H1 (cell line): Measurements from ENCODE around the gene NASP. TPM values are rescaled to one million over a fixed set of nuclear protein-coding genes. Genes with fewer than 3 reads are reported as not detected.

Source experiments
- CTCF ChIA-PET: fragments of 300-600 bp; sonication (Branson Sonifier 250); formaldehyde crosslinking; loops from one replicate; lab custom pipeline; 2021; ENCODE audit not compliant: partially characterized antibody; lab: Charles Lee
- POLR2A ChIA-PET: fragments of 300-600 bp; sonication (Branson Sonifier 250); formaldehyde crosslinking; loops from one replicate; lab custom pipeline; 2021; ENCODE audit warnings: inconsistent platforms; ENCODE audit not compliant: partially characterized antibody; lab: Charles Lee
- DNase-seq, 2 experiments: peaks; one replicate each; pipeline versions ENCODE4 v3.0.0 to v3.0.0-alpha.2; 2010 to 2022; ENCODE audit warnings: low spot score in 2 of 2, low read depth in 1 of 2, mixed read lengths in 1 of 2
- FAIRE-seq: peaks from 2 replicates; lab custom pipeline; 2011; peaks lifted over from hg19 to GRCh38; lab: Jason Lieb, UNC
- H2AFZ ChIP-seq: 2 replicates; pipeline ENCODE4 v1.8.1; 2012; ENCODE audit warnings: low read length, inconsistent platforms
- H2AK5ac ChIP-seq: 2 replicates; pipeline ENCODE4 v1.6.1; 2013; ENCODE audit warnings: low read depth, low read length
- H2BK120ac ChIP-seq: replicated peaks from 2 replicates; pipeline ENCODE3; 2013; ENCODE audit warnings: low read depth, low read length, inconsistent platforms
- H2BK12ac ChIP-seq: 2 replicates; pipeline ENCODE4 v1.6.1; 2013; ENCODE audit warnings: low read depth, low read length
- H2BK15ac ChIP-seq: 2 replicates; pipeline ENCODE4 v1.6.1; 2013; ENCODE audit warnings: low read length
- H2BK20ac ChIP-seq: 2 replicates; pipeline ENCODE4 v1.6.1; 2013; ENCODE audit warnings: low read length
- H2BK5ac ChIP-seq: 2 replicates; pipeline ENCODE4 v1.6.1; 2013; ENCODE audit warnings: low read depth, low read length
- H3K14ac ChIP-seq: 2 replicates; pipeline ENCODE4 v1.6.1; 2013; ENCODE audit warnings: inconsistent platforms; ENCODE audit not compliant: insufficient read length
- H3K18ac ChIP-seq: 2 replicates; pipeline ENCODE4 v1.6.1; 2013; ENCODE audit warnings: low read length; ENCODE audit errors: extremely low read depth
- H3K23ac ChIP-seq: 2 replicates; pipeline ENCODE4 v1.6.1; 2013; ENCODE audit warnings: inconsistent platforms; ENCODE audit not compliant: insufficient read length
- H3K23me2 ChIP-seq: 2 replicates; pipeline ENCODE4 v1.6.1; 2013; ENCODE audit warnings: low read depth, low read length
- H3K27ac ChIP-seq: 2 replicates; pipeline ENCODE4 v1.6.1; 2011; ENCODE audit warnings: low read depth, low read length, inconsistent platforms
- H3K27me3 ChIP-seq, 4 experiments: replicated peaks in 1 of 4; 1 replicate in 1 of 4; 2 replicates in 3 of 4; pipeline versions ENCODE4 v1.6.1 to v1.8.1; 2011 to 2013; ENCODE audit warnings: low read length in 3 of 4, mild to moderate bottlenecking in 3 of 4, inconsistent platforms in 2 of 4, mixed read lengths in 2 of 4, moderate library complexity in 1 of 4; ENCODE audit not compliant: control insufficient read depth in 3 of 4, insufficient read depth in 3 of 4; ENCODE audit errors: extremely low read depth in 1 of 4
- H3K36me3 ChIP-seq, 4 experiments: 2 replicates each; pipeline versions ENCODE4 v1.6.1 to v1.8.1; 2011 to 2013; ENCODE audit warnings: mild to moderate bottlenecking in 4 of 4, low read length in 3 of 4, moderate library complexity in 2 of 4, control low read depth in 1 of 4, inconsistent platforms in 1 of 4; ENCODE audit not compliant: insufficient read depth in 4 of 4, control insufficient read depth in 2 of 4
- H3K4ac ChIP-seq: replicated peaks from 2 replicates; pipeline ENCODE3; 2013; ENCODE audit warnings: low read length, low read depth, mixed read lengths, inconsistent platforms; ENCODE audit not compliant: insufficient read length
- H3K4me1 ChIP-seq, 4 experiments: replicated peaks in 1 of 4; 1 replicate in 1 of 4; 2 replicates in 3 of 4; pipeline versions ENCODE4 v1.6.1 to v1.8.1; 2011 to 2013; ENCODE audit warnings: low read length in 3 of 4, inconsistent platforms in 2 of 4, mixed read lengths in 1 of 4; ENCODE audit not compliant: insufficient read depth in 4 of 4, control insufficient read depth in 3 of 4
- H3K4me2 ChIP-seq, 2 experiments: 2 replicates each; pipeline versions ENCODE4 v1.6.1 to v1.8.1; 2011 to 2013; ENCODE audit warnings: low read depth in 2 of 2, low read length in 2 of 2, control low read depth in 1 of 2, inconsistent platforms in 1 of 2, mild to moderate bottlenecking in 1 of 2; ENCODE audit not compliant: insufficient read depth in 1 of 2
- H3K4me3 ChIP-seq, 4 experiments: fragments of 200-600, 300-600 bp in 1 of 4; sonication (generic), shearing (Covaris generic), sonication (Bioruptor Twin) in 1 of 4; 2 replicates each; pipeline versions ENCODE4 v1.5.1 to v1.8.1; 2011 to 2016; ENCODE audit warnings: low read length in 4 of 4, low read depth in 3 of 4, control low read depth in 2 of 4, inconsistent platforms in 2 of 4, mild to moderate bottlenecking in 2 of 4, mixed read lengths in 1 of 4, moderate library complexity in 1 of 4; ENCODE audit not compliant: insufficient read depth in 2 of 4; ENCODE audit errors: extremely low read depth in 1 of 4
- H3K56ac ChIP-seq: replicated peaks from 2 replicates; pipeline ENCODE3; 2013; ENCODE audit warnings: low read depth, mild to moderate bottlenecking, mixed read lengths, low read length, inconsistent platforms; ENCODE audit not compliant: insufficient read length
- H3K79me1 ChIP-seq: 2 replicates; pipeline ENCODE4 v1.6.1; 2013; ENCODE audit warnings: low read depth, low read length, control low read depth
- H3K79me2 ChIP-seq, 2 experiments: 2 replicates each; pipeline versions ENCODE4 v1.6.1 to v1.8.1; 2012 to 2013; ENCODE audit warnings: low read length in 2 of 2, mild to moderate bottlenecking in 2 of 2, inconsistent platforms in 1 of 2; ENCODE audit not compliant: insufficient read depth in 2 of 2, control insufficient read depth in 1 of 2
- H3K9ac ChIP-seq, 4 experiments: replicated peaks in 1 of 4; 1 replicate in 1 of 4; 2 replicates in 3 of 4; pipeline versions ENCODE4 v1.6.1 to v1.8.1; 2011 to 2013; ENCODE audit warnings: low read depth in 3 of 4, low read length in 3 of 4, control low read depth in 2 of 4, mild to moderate bottlenecking in 2 of 4, moderate library complexity in 2 of 4, inconsistent platforms in 1 of 4; ENCODE audit errors: extremely low read depth in 1 of 4
- H3K9me3 ChIP-seq, 2 experiments: 2 replicates each; pipeline versions ENCODE4 v1.6.1 to v1.8.1; 2012 to 2013; ENCODE audit warnings: mild to moderate bottlenecking in 2 of 2, moderate library complexity in 2 of 2, control low read depth in 1 of 2, inconsistent platforms in 1 of 2, low read depth in 1 of 2, low read length in 1 of 2, mixed read lengths in 1 of 2; ENCODE audit not compliant: insufficient read depth in 2 of 2
- H4K20me1 ChIP-seq, 2 experiments: replicated peaks in 1 of 2; 2 replicates each; pipeline versions ENCODE3 to v1.8.1; 2011 to 2013; ENCODE audit warnings: inconsistent platforms in 2 of 2, low read length in 2 of 2, mild to moderate bottlenecking in 1 of 2; ENCODE audit not compliant: insufficient read depth in 2 of 2, control insufficient read depth in 1 of 2
- H4K5ac ChIP-seq: 2 replicates; pipeline ENCODE4 v1.6.1; 2013; ENCODE audit warnings: low read length, low read depth, mixed read lengths, inconsistent platforms; ENCODE audit not compliant: insufficient read length
- H4K8ac ChIP-seq: 2 replicates; pipeline ENCODE4 v1.8.0; 2013; ENCODE audit warnings: mild to moderate bottlenecking, moderate library complexity, low read length, inconsistent platforms; ENCODE audit not compliant: insufficient read depth; ENCODE audit errors: extremely low read depth
- H4K91ac ChIP-seq: replicated peaks from 2 replicates; pipeline ENCODE3; 2013; ENCODE audit warnings: low read length, mixed read lengths, inconsistent platforms; ENCODE audit not compliant: insufficient read length
- CHD1 ChIP-seq: IDR thresholded peaks from 2 replicates; pipeline ENCODE4 v1.6.1; 2012; ENCODE audit warnings: low read depth, low read length, improper control_type of control experiment
- CHD2 ChIP-seq: IDR thresholded peaks from 2 replicates; pipeline ENCODE4 v1.6.1; 2012; ENCODE audit warnings: low read length, improper control_type of control experiment
- SIRT6 ChIP-seq: IDR thresholded peaks from one replicate; pipeline ENCODE4 v1.7.1; 2012; ENCODE audit warnings: low read length, inconsistent platforms
- polyA plus RNA-seq, 7 experiments: library from polyadenylated mRNA; depleted of rRNA in 3 of 7; stranded (reverse) in 5 of 7; unstranded in 2 of 7; fragments of >200 nt in 5 of 7; fragments of 200-250 nt in 2 of 7; gene quantifications; 1 replicate in 5 of 7; 2 replicates in 1 of 7; 4 replicates in 1 of 7; pipeline versions ENCODE4 v1.2.1 to v1.2.3, GENCODE V29; 2011 to 2013; ENCODE audit warnings: missing spikeins in 2 of 7, mixed read lengths in 2 of 7
- total RNA-seq: library from RNA; stranded (reverse); fragmentation: NEBNext Ultra II Directional; extraction: Animal tissue kit (Norgen Biotek cat#: 25700); gene quantifications from 2 replicates; pipeline ENCODE4 v1.2.1, GENCODE V29; 2021

The NASP gene
- total and polyA plus RNA-seq, 2 of the 8 experiments (the other 6 are each of a cell fraction or from before 2014, with no cell fraction given), result 263 to 647 TPM

- Histone ChIP-seq H4K5ac (no peak overlapping the region), H3K27me3 (no peaks in the 10 kb centered on the region), H3K56ac (no peak overlapping the region), H3K9me3 (no peaks in the 10 kb centered on the region), H3K14ac (no peak overlapping the region), H2BK120ac (no peak overlapping the region), H3K18ac (no peak overlapping the region), H2BK20ac (no peak overlapping the region), H3K4ac (no peak overlapping the region), H3K23me2 (no peaks in the 10 kb centered on the region), H4K20me1 (peaks cover 2% of the 10 kb centered on the region in 2 experiments), H3K79me2 (no peaks in the 10 kb centered on the region; a peak in 1 of 4 replicates), H2BK5ac (no peak overlapping the region), H4K91ac (no peak overlapping the region), H2BK15ac (no peak overlapping the region), H4K8ac (no peak overlapping the region), H3K79me1 (no peaks in the 10 kb centered on the region), H3K27ac (no peak overlapping the region), H3K23ac (no peak overlapping the region), H2AK5ac (no peak overlapping the region), H3K4me3 (no peak overlapping the region), H3K4me2 (no peak overlapping the region), H2BK12ac (no peak overlapping the region), H3K9ac (no peak overlapping the region), H2AFZ (no peak overlapping the region), H3K36me3 (peaks cover 30 to 70% (median 55%) of the 10 kb centered on the region in 4 experiments), H3K4me1 (no peaks in the 10 kb centered on the region)
- DNase-seq, result no peak
- no peak for FAIRE-seq
- CTCF ChIA-PET, result interaction anchor here (0.9 to 1.7 kb wide), 2 partner anchors 9 to 15 kb away, joined by 3 to 4 read pairs; no protein-coding TSS in a partner anchor
- POLR2A ChIA-PET, result interaction anchor here (0.8 to 2.1 kb wide), 4 partner anchors 9 to 17 kb away, joined by 3 to 8 read pairs (median 6); no protein-coding TSS in a partner anchor
- no peak for TF ChIP-seq SIRT6
- TF ChIP-seq CHD1, result no peak
- no peak for TF ChIP-seq CHD2
Observed at GRCh38 chr1:45629035-45629434, 45.2 kb downstream of the NASP start.
